HG03095 (cell line): Measurements from ENCODE around the gene NCK2.
A peak's percentile ranks its signal among the peaks of the same experiment; 100 is the strongest.

Experiments
- ATAC-seq: cut with Tn5 transposase; IDR thresholded peaks from one replicate; pipeline ENCODE4 v1.9.1; 2021; ENCODE audit warnings: moderate library complexity; ENCODE audit not compliant: unreplicated experiment

The NCK2 gene

GRCh38 chr2:105734762-105735538, 9.8 kb upstream of the NCK2 start:
- ATAC-seq = no peak

- no peak for ATAC-seq
Observed at GRCh38 chr2:105736145-105736544, 8.6 kb upstream of the NCK2 start.

- no peak for ATAC-seq
Observed at GRCh38 chr2:105737980-105738657, 6.6 kb upstream of the NCK2 start.

- ATAC-seq = no peak
Observed at GRCh38 chr2:105738658-105739241, 6.0 kb upstream of the NCK2 start.

GRCh38 chr2:105739426-105739825, 5.3 kb upstream of the NCK2 start:
- ATAC-seq = no peak

GRCh38 chr2:105739944-105740530, 4.7 kb upstream of the NCK2 start:
- no peak for ATAC-seq

GRCh38 chr2:105741174-105741573, 3.5 kb upstream of the NCK2 start:
- no peak for ATAC-seq

GRCh38 chr2:105741617-105742016, 3.1 kb upstream of the NCK2 start:
- no peak for ATAC-seq

GRCh38 chr2:105744091-105744908, 412 bp upstream of the NCK2 start:
- peak; percentile 72 for ATAC-seq

GRCh38 chr2:105746177-105747080, 1.7 kb downstream of the NCK2 start:
- peak; percentile 50 for ATAC-seq

- no peak for ATAC-seq
Observed at GRCh38 chr2:105747254-105747894, 2.7 kb downstream of the NCK2 start.

- no peak for ATAC-seq
Observed at GRCh38 chr2:105747991-105748390, 3.3 kb downstream of the NCK2 start.

GRCh38 chr2:105748566-105748965, 3.9 kb downstream of the NCK2 start:
- no peak for ATAC-seq

GRCh38 chr2:105749583-105750400, 5.1 kb downstream of the NCK2 start:
- ATAC-seq = no peak

GRCh38 chr2:105750735-105751134, 6.0 kb downstream of the NCK2 start:
- ATAC-seq = no peak

- ATAC-seq = no peak
Observed at GRCh38 chr2:105751272-105751671, 6.6 kb downstream of the NCK2 start.

- no peak for ATAC-seq
Observed at GRCh38 chr2:105752691-105753358, 8.1 kb downstream of the NCK2 start.

GRCh38 chr2:105753380-105753779, 8.7 kb downstream of the NCK2 start:
- no peak for ATAC-seq
